ENCODE measurements around the gene BORCS8.

Gene BORCS8

GRCh38 chr19:19213426-19214158 lies 21.6 kb upstream of the BORCS8 start:
- no peak for DNase-seq

- DNase-seq = no peak
Observed at GRCh38 chr19:19212916-19213315, 21.0 kb upstream of the BORCS8 start.

GRCh38 chr19:19211499-19212420 lies 19.8 kb upstream of the BORCS8 start, which contains the start of gene NCAN:
NCAN (plus strand) TSS chr19:19211958; CDS start chr19:19216954, 4,996 bp downstream.
- DNase-seq = no peak

GRCh38 chr19:19209372-19209771 lies 17.4 kb upstream of the BORCS8 start:
- DNase-seq = no peak

- DNase-seq = no peak
Observed at GRCh38 chr19:19207637-19208572, 16.0 kb upstream of the BORCS8 start.

GRCh38 chr19:19206938-19207337 lies 15.0 kb upstream of the BORCS8 start:
- DNase-seq = no peak

GRCh38 chr19:19205416-19206410 lies 13.8 kb upstream of the BORCS8 start:
- DNase-seq = no peak

- DNase-seq = no peak
Observed at GRCh38 chr19:19204181-19204580, 12.2 kb upstream of the BORCS8 start.

- DNase-seq = peak; percentile 81
Observed at GRCh38 chr19:19203012-19203856, 11.3 kb upstream of the BORCS8 start, which contains the start of gene NR2C2AP. NR2C2AP (minus strand) TSS chr19:19203414; CDS start chr19:19203060, 354 bp downstream.

GRCh38 chr19:19202707-19203011 lies 10.7 kb upstream of the BORCS8 start:
- DNase-seq = no peak

GRCh38 chr19:19201697-19202630 lies 10.0 kb upstream of the BORCS8 start:
- DNase-seq = no peak

- no peak for DNase-seq
Observed at GRCh38 chr19:19193926-19194325, 2.0 kb upstream of the BORCS8 start.

- DNase-seq = no peak
Observed at GRCh38 chr19:19192910-19193423, 1.0 kb upstream of the BORCS8 start.

- no peak for DNase-seq
Observed at GRCh38 chr19:19191768-19192077, 229 bp downstream of the BORCS8 start.

GRCh38 chr19:19186742-19187141 lies 5.2 kb downstream of the BORCS8 start:
- no peak for DNase-seq

GRCh38 chr19:19185853-19186740 lies 5.9 kb downstream of the BORCS8 start:
- DNase-seq = peak; percentile 77

- DNase-seq = no peak
Observed at GRCh38 chr19:19181488-19181998, 10.4 kb downstream of the BORCS8 start.

Data from GF-D8 (cell line).